Measurements from ENCODE around the gene ADK. TPM values are rescaled to one million over a fixed set of nuclear protein-coding genes. Genes with fewer than 3 reads are reported as not detected.

The ADK gene
- total RNA-seq, 1 experiment from 2014 or later, result 66.6 TPM

DNA sequence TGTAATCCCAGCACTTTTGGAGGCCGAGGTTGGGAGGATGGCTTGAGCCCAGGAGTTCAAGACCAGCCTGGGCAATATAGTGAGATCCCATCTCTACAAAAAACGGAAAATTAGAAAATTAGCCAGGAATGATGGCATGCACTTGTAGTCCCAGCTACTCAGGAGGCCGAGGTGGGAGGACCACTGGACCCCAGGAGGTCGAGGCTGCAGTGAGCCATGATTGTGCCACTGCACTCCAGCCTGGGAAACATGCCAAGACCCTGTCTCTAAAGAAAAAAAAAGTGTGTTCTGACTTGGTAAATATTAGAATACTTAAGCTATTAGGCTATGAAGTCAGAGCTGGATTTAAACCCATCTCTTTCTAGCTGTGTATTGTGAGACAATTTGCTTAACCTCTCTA lies 594.4 kb downstream of the ADK start:
- TF ChIP-seq, protein P1, sequence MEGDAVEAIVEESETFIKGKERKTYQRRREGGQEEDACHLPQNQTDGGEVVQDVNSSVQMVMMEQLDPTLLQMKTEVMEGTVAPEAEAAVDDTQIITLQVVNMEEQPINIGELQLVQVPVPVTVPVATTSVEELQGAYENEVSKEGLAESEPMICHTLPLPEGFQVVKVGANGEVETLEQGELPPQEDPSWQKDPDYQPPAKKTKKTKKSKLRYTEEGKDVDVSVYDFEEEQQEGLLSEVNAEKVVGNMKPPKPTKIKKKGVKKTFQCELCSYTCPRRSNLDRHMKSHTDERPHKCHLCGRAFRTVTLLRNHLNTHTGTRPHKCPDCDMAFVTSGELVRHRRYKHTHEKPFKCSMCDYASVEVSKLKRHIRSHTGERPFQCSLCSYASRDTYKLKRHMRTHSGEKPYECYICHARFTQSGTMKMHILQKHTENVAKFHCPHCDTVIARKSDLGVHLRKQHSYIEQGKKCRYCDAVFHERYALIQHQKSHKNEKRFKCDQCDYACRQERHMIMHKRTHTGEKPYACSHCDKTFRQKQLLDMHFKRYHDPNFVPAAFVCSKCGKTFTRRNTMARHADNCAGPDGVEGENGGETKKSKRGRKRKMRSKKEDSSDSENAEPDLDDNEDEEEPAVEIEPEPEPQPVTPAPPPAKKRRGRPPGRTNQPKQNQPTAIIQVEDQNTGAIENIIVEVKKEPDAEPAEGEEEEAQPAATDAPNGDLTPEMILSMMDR (IDR thresholded peaks at IDR 0.05; ENCODE audit: unreplicated experiment), result no peak
- BruUV-seq (replicated peaks), result no TSS peak
- no peak for DNase-seq
- Mint-ChIP-seq H3K27ac (ENCODE audit: unreplicated experiment) (no peak overlapping the region), H3K4me3 (ENCODE audit: low read depth, unreplicated experiment) (no peak overlapping the region), H3K36me3 (ENCODE audit: insufficient read depth, unreplicated experiment) (no peaks in the 10 kb centered on the region), H3K27me3 (ENCODE audit: unreplicated experiment) (no peaks in the 10 kb centered on the region), H3K9me3 (ENCODE audit: low read depth, unreplicated experiment) (no peaks in the 10 kb centered on the region), H3K4me1 (ENCODE audit: low read depth, unreplicated experiment) (no peaks in the 10 kb centered on the region)
- intact Hi-C loops (cut with micrococcal nuclease; ENCODE audit: unreplicated experiment), result no loop called here
- CTCF ChIA-PET, result no interaction called here

DNA sequence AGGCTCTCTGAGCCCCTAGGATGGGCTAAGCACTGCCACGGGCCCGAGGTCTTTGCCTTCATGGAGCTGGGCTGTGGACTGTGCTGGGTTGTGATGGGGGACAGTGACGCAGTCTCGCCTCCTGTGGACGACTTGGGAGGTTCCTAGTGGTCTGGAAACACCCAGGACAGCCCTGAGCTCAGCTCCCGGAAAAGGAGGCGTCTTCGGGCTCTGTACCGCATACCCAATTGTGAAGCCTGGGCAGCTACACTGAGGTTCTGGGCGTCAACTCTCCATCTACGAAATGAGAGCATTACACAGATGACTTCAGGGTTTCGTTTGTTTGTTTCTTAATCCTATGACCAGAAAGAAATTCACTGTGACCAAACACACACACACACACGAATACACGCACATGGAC lies 595.8 kb downstream of the ADK start:
- Mint-ChIP-seq H3K4me1 (ENCODE audit: low read depth, unreplicated experiment) (no peaks in the 10 kb centered on the region), H3K9me3 (ENCODE audit: low read depth, unreplicated experiment) (no peaks in the 10 kb centered on the region), H3K27ac (ENCODE audit: unreplicated experiment) (no peak overlapping the region), H3K36me3 (ENCODE audit: insufficient read depth, unreplicated experiment) (no peaks in the 10 kb centered on the region), H3K27me3 (ENCODE audit: unreplicated experiment) (no peaks in the 10 kb centered on the region), H3K4me3 (ENCODE audit: low read depth, unreplicated experiment) (no peak overlapping the region)
- intact Hi-C loops (cut with micrococcal nuclease; ENCODE audit: unreplicated experiment), result no loop called here
- BruUV-seq (replicated peaks), result no TSS peak
- CTCF ChIA-PET, result no interaction called here
- DNase-seq, result no peak
- TF ChIP-seq, protein P1 (IDR thresholded peaks at IDR 0.05; ENCODE audit: unreplicated experiment), result no peak

DNA sequence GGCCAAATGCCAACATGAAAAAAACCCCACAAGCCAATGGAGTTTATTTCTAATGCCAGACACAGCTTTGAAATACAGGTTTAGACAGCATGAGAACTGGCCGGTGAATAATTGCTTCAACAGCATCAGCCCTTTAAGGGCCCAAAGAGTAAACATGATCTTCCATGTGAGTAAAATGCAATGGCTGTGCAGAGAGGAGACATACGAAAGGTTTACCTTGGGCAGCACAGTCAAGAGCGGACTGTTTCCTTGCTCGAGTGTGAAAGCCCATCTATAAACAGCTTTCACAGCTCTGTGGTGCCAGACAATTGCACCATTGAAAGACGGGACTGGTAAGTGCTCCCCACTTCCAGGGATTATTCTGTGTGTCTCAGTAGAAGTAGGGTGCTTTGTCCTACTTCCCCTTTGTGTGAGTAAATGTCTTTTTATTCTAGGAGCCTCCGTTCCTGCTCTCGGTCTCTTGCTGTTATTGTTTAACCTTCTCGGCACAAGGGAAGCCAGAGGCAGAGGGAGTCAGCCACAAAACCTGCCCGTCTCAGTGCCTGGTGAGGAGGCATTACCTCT lies 597.5 kb downstream of the ADK start:
- TF ChIP-seq, protein P1 (IDR thresholded peaks at IDR 0.05; ENCODE audit: unreplicated experiment), result no peak
- no peaks in the 10 kb centered on the region for H3K9me3 Mint-ChIP-seq (ENCODE audit: low read depth, unreplicated experiment)
- no TSS peak for BruUV-seq (replicated peaks)
- intact Hi-C loops (cut with micrococcal nuclease; ENCODE audit: unreplicated experiment), result no loop called here
- no peaks in the 10 kb centered on the region for H3K36me3 Mint-ChIP-seq (ENCODE audit: insufficient read depth, unreplicated experiment)
- no peaks in the 10 kb centered on the region for H3K4me1 Mint-ChIP-seq (ENCODE audit: low read depth, unreplicated experiment)
- no peak overlapping the region for H3K4me3 Mint-ChIP-seq (ENCODE audit: low read depth, unreplicated experiment)
- DNase-seq, result no peak
- CTCF ChIA-PET, result no interaction called here
- no peak overlapping the region for H3K27ac Mint-ChIP-seq (ENCODE audit: unreplicated experiment)
- H3K27me3 Mint-ChIP-seq (ENCODE audit: unreplicated experiment), result no peaks in the 10 kb centered on the region

DNA sequence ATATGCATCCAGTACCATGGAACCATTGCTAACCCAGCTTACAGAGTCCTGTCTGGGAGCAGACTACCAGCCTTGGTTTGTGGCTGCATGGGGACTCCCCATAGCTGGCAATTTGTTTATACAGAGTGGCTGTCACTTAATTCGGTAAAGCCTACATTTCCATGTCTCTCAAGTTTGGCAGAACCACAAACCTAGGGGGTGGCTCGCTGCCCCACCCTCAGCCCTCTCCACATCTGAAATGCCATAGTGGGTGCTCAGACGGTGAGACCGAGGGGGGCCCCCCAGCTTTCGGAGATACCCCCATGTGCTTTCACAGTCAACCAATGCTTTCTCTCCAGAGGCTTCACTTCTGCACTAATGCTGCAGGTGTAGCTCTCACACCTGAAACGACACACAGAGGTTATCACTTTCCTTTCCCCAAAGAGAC lies 599.8 kb downstream of the ADK start:
- Mint-ChIP-seq H3K4me3 (ENCODE audit: low read depth, unreplicated experiment) (no peak overlapping the region), H3K36me3 (ENCODE audit: insufficient read depth, unreplicated experiment) (no peaks in the 10 kb centered on the region), H3K9me3 (ENCODE audit: low read depth, unreplicated experiment) (no peaks in the 10 kb centered on the region), H3K4me1 (ENCODE audit: low read depth, unreplicated experiment) (no peaks in the 10 kb centered on the region), H3K27me3 (ENCODE audit: unreplicated experiment) (no peaks in the 10 kb centered on the region), H3K27ac (ENCODE audit: unreplicated experiment) (no peak overlapping the region)
- TF ChIP-seq, protein P1 (IDR thresholded peaks at IDR 0.05; ENCODE audit: unreplicated experiment), result no peak
- DNase-seq, result no peak
- no TSS peak for BruUV-seq (replicated peaks)
- CTCF ChIA-PET, result no interaction called here
- intact Hi-C loops (cut with micrococcal nuclease; ENCODE audit: unreplicated experiment), result loop anchor here (10.0 kb wide), 1 partner anchor 274 kb away; no protein-coding TSS in a partner anchor
